Ovary (tissue), 9 donors: ENCODE results near the gene RSRP1. TPM values are rescaled to one million over a fixed set of nuclear protein-coding genes. Genes with fewer than 3 reads are reported as not detected.
"Not testable (repeated sequence)": the region's sequence is repeated elsewhere in the genome, so short reads cannot be mapped to it uniquely, and the experiment has no call there.

Source experiments
- DNase-seq, 5 donors: peaks; one replicate each; pipeline ENCODE4 v3.0.0-alpha.2; 2019 to 2020
- H3K27ac ChIP-seq, 2 donors: fragments of 200-600 bp; one replicate each; pipeline versions ENCODE4 v1.5.1 to v1.8.0; 2019 to 2022
- H3K27me3 ChIP-seq: fragments of 200-600 bp; one replicate; pipeline ENCODE4 v1.8.0; 2022
- H3K36me3 ChIP-seq: fragments of 200-600 bp; sonication (generic); one replicate; pipeline ENCODE4 v1.5.1; 2019
- H3K4me1 ChIP-seq: one replicate; pipeline ENCODE4 v1.8.1; 2013; ENCODE audit warnings: mild to moderate bottlenecking, moderate library complexity; ENCODE audit not compliant: insufficient read depth
- H3K4me3 ChIP-seq: fragments of 200-600 bp; sonication (generic); one replicate; pipeline ENCODE4 v1.5.1; 2017
- H3K9me3 ChIP-seq, 2 donors: fragments of 200-600 bp in 1 of 2; sonication (generic) in 1 of 2; one replicate each; pipeline versions ENCODE4 v1.5.1 to v1.8.1; 2013 to 2019; ENCODE audit warnings: mild to moderate bottlenecking in 1 of 2, moderate library complexity in 1 of 2
- EP300 ChIP-seq: sonication (generic); formaldehyde crosslinking; IDR thresholded peaks from one replicate; pipeline ENCODE4 v1.6.1; 2017; ENCODE audit warnings: antibody characterized with exemption
- POLR2A ChIP-seq: fragments of 450-650 bp; IDR thresholded peaks from one replicate; pipeline ENCODE4 v1.6.1; 2017; ENCODE audit warnings: antibody characterized with exemption, mild to moderate bottlenecking, moderate library complexity
- WGBS, 3 donors: extraction: QIAGEN DNeasy Blood & Tissue Kit in 1 of 3; methylation state at CpG; one replicate each; pipeline versions ENCODE4 v1.1.5 to v1.1.7; 2013 to 2017; 5-methylcytosine and 5-hydroxymethylcytosine counted together
- intact Hi-C, 4 donors: fragments of 100-400 bp; cut with DNase I; formaldehyde crosslinking; loops; one replicate each; pipeline versions ENCODE4 v1.11.0 to v1.15.1; 2022 to 2023
- polyA plus RNA-seq, 2 donors: library from polyadenylated mRNA; stranded (reverse); fragments of 200-250 nt in 1 of 2; fragments of 350-450 nt in 1 of 2; fragmentation: Illumina TruSeq in 1 of 2; extraction: RNeasy Lipid Tissue Mini Kit (QIAGEN cat#74804) in 1 of 2; gene quantifications; one replicate each; pipeline ENCODE4 v1.2.3, GENCODE V29; 2013 to 2014
- total RNA-seq, 7 donors: library from RNA; depleted of rRNA in 2 of 7; stranded (reverse); fragments of >200 nt in 2 of 7; fragmentation: NEBNext Ultra II Directional in 3 of 7; extraction: Animal tissue kit (Norgen Biotek cat#: 25700) in 3 of 7; gene quantifications; one replicate each; pipeline versions ENCODE4 v1.1.0 to v1.2.4, GENCODE V29; 2016 to 2023
- TF ChIP-seq, protein P1 (sequence below), 3 donors: fragments of 450-650 bp in 2 of 3; fragments of 200-600 bp in 1 of 3; IDR thresholded peaks; one replicate each; pipeline versions ENCODE4 v1.5.1 to v1.8.0; 2016 to 2022; ENCODE audit warnings: antibody characterized with exemption in 3 of 3, mild to moderate bottlenecking in 1 of 3
- donor health status: DM: no; HTN: no; CAD: no; lungs with moderate emphysema.
- donor health status: DM: no; HTN: no; CAD: no.
- donor health status: Bipolar disorder and iron deficiency.
- donor health status: DM: yes; HTN: yes; CAD: no.
- donor health status: DM: no; HTN: no; CAD: no.
- donor health status: DM: yes; HTN: yes; CAD: no.

Gene RSRP1
- total and polyA plus RNA-seq, 9 donors, result 52.1 to 138 (median 82.1) TPM

DNA sequence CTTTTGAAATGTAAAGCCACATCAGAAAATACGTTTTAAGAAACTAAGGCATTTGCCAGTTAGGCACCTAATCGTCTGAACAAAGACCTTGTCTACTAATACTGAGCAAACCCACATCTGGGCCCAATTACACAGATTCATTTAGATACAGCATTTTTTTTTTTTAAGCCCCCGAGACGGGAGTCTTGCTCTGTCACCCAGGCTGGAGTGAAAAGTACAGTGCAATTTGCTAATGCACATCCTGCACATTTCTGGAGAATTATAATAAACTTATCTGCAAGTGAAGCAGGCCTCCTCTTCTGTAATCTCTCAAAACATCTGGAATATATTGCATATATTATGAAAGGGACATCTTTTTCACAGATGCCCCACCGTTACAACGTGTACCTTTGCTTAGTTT is 3.3 kb downstream of the RSRP1 start:
- Histone ChIP-seq H3K9me3 (no peaks in the 10 kb centered on the region), H3K36me3 (no peaks in the 10 kb centered on the region), H3K27me3 (no peaks in the 10 kb centered on the region), H3K4me3 (no peak overlapping the region), H3K4me1 (peaks cover 2% of the 10 kb centered on the region), H3K27ac (no peak overlapping the region)
- WGBS, 3 donors, result 51 to 59% (median 54%) methylated on average over 6 of the region's 6 CpGs
- intact Hi-C loops, result loop anchor here in 2 of 4 donors (5.0 to 10.0 kb wide), 2 partner anchors 301 to 568 kb away; partner anchors contain the start of gene LDLRAP1 (in 1 of the 2)
- DNase-seq, result no peak
- TF ChIP-seq, protein P1, sequence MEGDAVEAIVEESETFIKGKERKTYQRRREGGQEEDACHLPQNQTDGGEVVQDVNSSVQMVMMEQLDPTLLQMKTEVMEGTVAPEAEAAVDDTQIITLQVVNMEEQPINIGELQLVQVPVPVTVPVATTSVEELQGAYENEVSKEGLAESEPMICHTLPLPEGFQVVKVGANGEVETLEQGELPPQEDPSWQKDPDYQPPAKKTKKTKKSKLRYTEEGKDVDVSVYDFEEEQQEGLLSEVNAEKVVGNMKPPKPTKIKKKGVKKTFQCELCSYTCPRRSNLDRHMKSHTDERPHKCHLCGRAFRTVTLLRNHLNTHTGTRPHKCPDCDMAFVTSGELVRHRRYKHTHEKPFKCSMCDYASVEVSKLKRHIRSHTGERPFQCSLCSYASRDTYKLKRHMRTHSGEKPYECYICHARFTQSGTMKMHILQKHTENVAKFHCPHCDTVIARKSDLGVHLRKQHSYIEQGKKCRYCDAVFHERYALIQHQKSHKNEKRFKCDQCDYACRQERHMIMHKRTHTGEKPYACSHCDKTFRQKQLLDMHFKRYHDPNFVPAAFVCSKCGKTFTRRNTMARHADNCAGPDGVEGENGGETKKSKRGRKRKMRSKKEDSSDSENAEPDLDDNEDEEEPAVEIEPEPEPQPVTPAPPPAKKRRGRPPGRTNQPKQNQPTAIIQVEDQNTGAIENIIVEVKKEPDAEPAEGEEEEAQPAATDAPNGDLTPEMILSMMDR (IDR thresholded peaks at IDR 0.05), result no peak
- TF ChIP-seq EP300, result no peak

DNA sequence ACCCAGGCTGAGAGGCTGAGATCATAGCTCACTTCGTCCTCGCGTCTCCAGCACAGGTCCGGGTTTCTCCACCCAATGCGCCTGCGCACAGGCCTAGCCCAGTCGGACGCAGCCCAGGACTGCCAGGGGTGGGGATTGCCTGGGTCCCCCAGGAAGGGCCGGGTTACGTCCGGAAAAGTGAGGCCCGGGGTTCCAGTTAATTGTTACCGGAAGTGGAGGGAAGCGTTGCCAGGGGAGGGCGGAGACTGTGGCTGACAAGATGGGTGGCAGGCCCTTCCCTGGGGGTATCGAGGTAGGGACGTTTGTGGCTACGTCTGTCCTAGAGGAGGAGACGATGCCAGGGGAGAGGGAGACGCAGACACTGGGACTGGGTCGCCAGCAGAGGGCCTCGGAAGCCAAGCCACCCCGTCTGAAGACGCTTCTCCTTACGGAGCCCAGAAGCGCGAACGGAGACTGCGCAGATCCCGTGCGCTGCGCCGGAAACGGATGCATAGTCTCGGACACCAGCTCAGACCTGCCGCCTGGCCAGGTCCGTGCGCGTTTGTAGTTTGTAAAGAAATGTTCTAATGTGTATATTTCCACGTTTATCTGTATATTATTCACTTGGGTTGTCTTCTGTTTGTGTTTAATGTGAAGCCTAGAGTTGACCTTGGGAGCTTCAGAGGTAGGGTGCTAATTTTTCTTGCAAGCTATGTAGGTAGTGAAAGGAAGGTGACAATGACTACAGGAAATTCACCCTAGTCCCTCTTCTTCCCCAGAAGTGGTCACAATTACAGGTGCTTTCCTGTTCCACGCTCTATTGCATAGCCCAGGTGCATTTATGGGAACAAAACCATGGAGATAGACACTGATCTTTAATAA is 7.3 kb downstream of the RSRP1 start:
- intact Hi-C loops, result loop anchor here in 2 of 4 donors (5.0 to 10.0 kb wide), 2 partner anchors 305 to 572 kb away; partner anchors contain the start of gene LDLRAP1 (in 1 of the 2)
- 1 to 2% (median 1%) methylated on average over 41 of the region's 41 CpGs for WGBS, 3 donors
- Histone ChIP-seq H3K27ac (peak overlapping the region; percentile 91 to 93), H3K36me3 (no peaks in the 10 kb centered on the region), H3K9me3 (no peaks in the 10 kb centered on the region), H3K27me3 (no peaks in the 10 kb centered on the region), H3K4me1 (no peaks in the 10 kb centered on the region), H3K4me3 (peak overlapping the region; percentile 41)
- peak; percentile 88 to 92 (median 91) for DNase-seq
- TF ChIP-seq, protein P1 (IDR thresholded peaks at IDR 0.05), result peak; percentile 49 to 86 (median 79)
- TF ChIP-seq EP300 (no peak), POLR2A (no peak)

GRCh38 chr1:25238046-25238445 is 9.2 kb downstream of the RSRP1 start:
- Histone ChIP-seq H3K27ac (no peak overlapping the region), H3K27me3 (no peaks in the 10 kb centered on the region), H3K4me1 (peaks cover 5% of the 10 kb centered on the region), H3K4me3 (no peak overlapping the region), H3K36me3 (no peaks in the 10 kb centered on the region), H3K9me3 (no peaks in the 10 kb centered on the region)
- intact Hi-C loops, result no loop called here
- WGBS, 3 donors, result 89 to 96% (median 93%) methylated on average over 11 of the region's 11 CpGs
- TF ChIP-seq POLR2A (no peak), EP300 (no peak)
- TF ChIP-seq, protein P1 (IDR thresholded peaks at IDR 0.05), result no peak
- no peak for DNase-seq

DNA sequence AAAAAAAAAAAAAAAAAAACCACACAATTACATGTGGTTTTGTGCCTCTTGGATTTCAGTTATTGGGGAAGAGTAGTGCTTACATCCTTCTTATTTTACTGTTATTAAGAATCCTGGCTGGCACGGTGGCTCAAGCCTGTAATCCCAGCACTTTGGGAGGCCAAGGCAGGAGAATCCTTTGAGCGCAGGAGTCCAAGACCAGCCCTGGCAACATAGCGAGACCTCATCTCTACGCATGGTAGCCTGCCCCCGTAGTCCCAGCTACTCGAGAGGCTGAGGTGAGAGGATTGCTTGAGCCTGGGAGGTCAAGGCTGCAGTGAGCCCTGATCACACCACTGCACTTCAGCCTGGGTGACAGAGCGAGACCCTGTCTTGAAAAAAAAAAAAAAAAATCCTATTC is 11.0 kb downstream of the RSRP1 start:
- H3K27ac ChIP-seq, intact Hi-C loops, H3K4me3 ChIP-seq, H3K9me3 ChIP-seq, DNase-seq, H3K4me1 ChIP-seq, H3K36me3 ChIP-seq, H3K27me3 ChIP-seq: not testable (repeated sequence)
- WGBS, 3 donors, result 89 to 90% (median 90%) methylated on average over 7 of the region's 7 CpGs

DNA sequence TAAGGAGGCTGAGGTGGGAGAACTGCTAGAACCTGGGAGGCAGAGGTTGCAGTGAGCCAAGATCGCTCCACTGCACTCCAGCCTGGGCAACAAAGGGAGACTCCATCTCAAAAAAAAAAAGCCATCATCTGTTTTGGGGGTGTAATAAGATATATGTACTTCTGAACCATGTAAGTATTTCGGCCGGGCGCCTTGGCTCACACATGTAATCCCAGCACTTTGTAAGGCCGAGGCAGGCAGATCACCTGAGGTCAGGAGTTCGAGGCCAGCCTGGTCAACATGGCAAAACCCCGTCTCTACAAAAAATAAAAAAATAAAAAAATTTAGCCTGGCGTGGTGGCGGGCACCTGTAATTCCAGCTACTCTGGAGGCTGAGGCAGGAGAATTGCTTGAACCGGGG is 11.8 kb downstream of the RSRP1 start:
- DNase-seq, H3K27me3 ChIP-seq, H3K27ac ChIP-seq, H3K9me3 ChIP-seq, H3K4me1 ChIP-seq, intact Hi-C loops, H3K36me3 ChIP-seq, H3K4me3 ChIP-seq: not testable (repeated sequence)
- WGBS, 3 donors, result 95 to 97% (median 97%) methylated on average over 10 of the region's 10 CpGs
